Stomach smooth muscle (tissue), 2 donors: ENCODE data around the gene HIPK3.
"Not testable (repeated sequence)": the region's sequence is repeated elsewhere in the genome, so short reads cannot be mapped to it uniquely, and the experiment has no call there.

ENCODE experiments used
- H3K27ac ChIP-seq: one replicate; pipeline ENCODE4 v1.7.0; 2013; ENCODE audit warnings: mild to moderate bottlenecking, low read length, inconsistent platforms
- H3K27me3 ChIP-seq, 2 donors: one replicate each; pipeline ENCODE4 v1.7.0; 2013; ENCODE audit warnings: low read length in 2 of 2; ENCODE audit not compliant: insufficient read depth in 2 of 2, control insufficient read depth in 1 of 2
- H3K36me3 ChIP-seq, 2 donors: one replicate each; pipeline ENCODE4 v1.7.0; 2013; ENCODE audit warnings: low read length in 2 of 2; ENCODE audit not compliant: control insufficient read depth in 2 of 2, insufficient read depth in 2 of 2
- H3K4me1 ChIP-seq: one replicate; pipeline ENCODE4 v1.7.0; 2013; ENCODE audit warnings: low read length; ENCODE audit not compliant: control insufficient read depth, insufficient read depth
- H3K4me3 ChIP-seq, 2 donors: one replicate each; pipeline ENCODE4 v1.7.0; 2013; ENCODE audit warnings: low read length in 2 of 2
- H3K9ac ChIP-seq, 2 donors: one replicate each; pipeline ENCODE4 v1.7.0; 2013; ENCODE audit warnings: low read length in 2 of 2, mild to moderate bottlenecking in 1 of 2
- H3K9me3 ChIP-seq, 2 donors: one replicate each; pipeline ENCODE4 v1.7.0; 2013; ENCODE audit warnings: low read length in 2 of 2; ENCODE audit not compliant: control insufficient read depth in 2 of 2
- donor health status: healthy.
- donor health status: Pancreatic carcinoma.

HIPK3 gene

DNA sequence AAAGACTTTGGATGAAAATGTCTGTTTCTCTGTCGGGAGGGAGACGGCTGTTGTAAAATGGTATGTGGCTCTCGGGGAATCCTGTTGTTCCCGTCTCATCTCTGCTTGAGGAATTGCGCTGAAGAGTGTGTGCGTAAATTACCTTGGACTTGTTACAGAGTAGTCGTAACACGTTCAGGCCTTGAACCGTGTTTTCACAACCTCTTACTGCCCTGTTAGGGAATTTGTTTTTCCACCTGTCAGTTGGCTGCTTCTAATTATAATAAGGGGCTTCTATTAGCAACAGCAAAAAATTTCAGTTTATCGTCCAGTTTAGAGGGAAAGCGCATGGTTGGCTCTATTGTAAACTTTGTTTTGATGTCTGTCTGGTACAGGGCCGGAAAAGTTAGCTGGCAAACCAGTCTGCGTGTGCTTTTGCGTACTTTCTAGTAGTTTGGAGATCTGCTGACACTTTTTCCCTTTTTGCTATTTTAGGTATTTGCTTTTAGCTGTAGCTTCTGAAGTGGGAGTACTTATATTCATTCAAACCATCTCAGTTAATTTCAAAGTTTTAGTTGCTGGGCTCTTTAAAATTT, 1.5 kb downstream of the HIPK3 start:
- H3K36me3 ChIP-seq = no peaks in the 10 kb centered on the region
- peaks cover 4% of the 10 kb centered on the region for H3K4me1 ChIP-seq
- H3K9ac ChIP-seq = peak overlapping the region; percentile 98 to 99
- H3K4me3 ChIP-seq = peak overlapping the region; percentile 70 to 90
- H3K9me3 ChIP-seq = no peaks in the 10 kb centered on the region
- H3K27ac ChIP-seq = peak overlapping the region; percentile 99
- no peaks in the 10 kb centered on the region for H3K27me3 ChIP-seq

GRCh38 chr11:33259869-33260268, 2.7 kb downstream of the HIPK3 start:
- H3K4me1 ChIP-seq = peaks cover 11% of the 10 kb centered on the region
- no peaks in the 10 kb centered on the region for H3K36me3 ChIP-seq
- peak overlapping the region; percentile 51 to 99 for H3K9ac ChIP-seq
- peak overlapping the region; percentile 99 for H3K27ac ChIP-seq
- H3K9me3 ChIP-seq = no peaks in the 10 kb centered on the region
- no peaks in the 10 kb centered on the region for H3K27me3 ChIP-seq
- H3K4me3 ChIP-seq = peak overlapping the region; percentile 70 to 90

GRCh38 chr11:33261350-33261749, 4.2 kb downstream of the HIPK3 start:
- H3K9ac ChIP-seq, H3K9me3 ChIP-seq, H3K36me3 ChIP-seq, H3K27me3 ChIP-seq, H3K27ac ChIP-seq: not testable (repeated sequence)
- peak overlapping the region in 1 of 2 donors; percentile 10 for H3K4me3 ChIP-seq
- H3K4me1 ChIP-seq = peaks cover 11% of the 10 kb centered on the region

GRCh38 chr11:33262011-33262645, 4.9 kb downstream of the HIPK3 start:
- Histone ChIP-seq H3K9me3 (no peaks in the 10 kb centered on the region), H3K27me3 (no peaks in the 10 kb centered on the region), H3K27ac (peak overlapping the region; percentile 8), H3K4me1 (peaks cover 11% of the 10 kb centered on the region), H3K4me3 (no peak overlapping the region), H3K9ac (no peak overlapping the region), H3K36me3 (no peaks in the 10 kb centered on the region)

DNA sequence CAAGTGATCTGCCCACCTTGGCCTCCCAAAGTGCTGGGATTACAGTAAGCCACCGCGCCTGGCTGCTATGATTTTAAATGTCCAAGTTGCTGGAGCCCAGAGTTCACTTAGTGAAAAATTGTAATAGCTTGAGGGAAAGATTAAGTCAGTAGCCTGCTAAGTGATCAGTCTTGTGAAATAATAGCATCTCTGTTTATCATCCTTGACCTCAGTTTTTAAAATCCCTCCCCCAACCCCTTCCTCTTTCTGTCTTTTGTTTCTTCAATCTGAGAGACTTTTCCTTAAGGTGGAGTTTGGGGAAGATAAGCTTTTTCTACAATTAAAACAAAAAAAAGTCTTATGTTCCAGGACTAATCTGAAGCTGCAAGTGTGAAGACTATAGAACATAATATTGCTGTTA, 6.4 kb downstream of the HIPK3 start:
- Histone ChIP-seq H3K4me3 (no peak overlapping the region), H3K27me3 (no peaks in the 10 kb centered on the region), H3K9me3 (no peaks in the 10 kb centered on the region), H3K36me3 (no peaks in the 10 kb centered on the region), H3K27ac (peak overlapping the region; percentile 19), H3K9ac (peak overlapping the region in 1 of 2 donors; percentile 4), H3K4me1 (peaks cover 13% of the 10 kb centered on the region)

- no peak overlapping the region for H3K9ac ChIP-seq
- H3K9me3 ChIP-seq = no peaks in the 10 kb centered on the region
- peaks cover 15% of the 10 kb centered on the region for H3K4me1 ChIP-seq
- no peaks in the 10 kb centered on the region for H3K36me3 ChIP-seq
- no peak overlapping the region for H3K4me3 ChIP-seq
- no peaks in the 10 kb centered on the region for H3K27me3 ChIP-seq
- H3K27ac ChIP-seq = no peak overlapping the region
These were observed 7.7 kb downstream of the HIPK3 start for GRCh38 chr11:33264926-33265325.

DNA sequence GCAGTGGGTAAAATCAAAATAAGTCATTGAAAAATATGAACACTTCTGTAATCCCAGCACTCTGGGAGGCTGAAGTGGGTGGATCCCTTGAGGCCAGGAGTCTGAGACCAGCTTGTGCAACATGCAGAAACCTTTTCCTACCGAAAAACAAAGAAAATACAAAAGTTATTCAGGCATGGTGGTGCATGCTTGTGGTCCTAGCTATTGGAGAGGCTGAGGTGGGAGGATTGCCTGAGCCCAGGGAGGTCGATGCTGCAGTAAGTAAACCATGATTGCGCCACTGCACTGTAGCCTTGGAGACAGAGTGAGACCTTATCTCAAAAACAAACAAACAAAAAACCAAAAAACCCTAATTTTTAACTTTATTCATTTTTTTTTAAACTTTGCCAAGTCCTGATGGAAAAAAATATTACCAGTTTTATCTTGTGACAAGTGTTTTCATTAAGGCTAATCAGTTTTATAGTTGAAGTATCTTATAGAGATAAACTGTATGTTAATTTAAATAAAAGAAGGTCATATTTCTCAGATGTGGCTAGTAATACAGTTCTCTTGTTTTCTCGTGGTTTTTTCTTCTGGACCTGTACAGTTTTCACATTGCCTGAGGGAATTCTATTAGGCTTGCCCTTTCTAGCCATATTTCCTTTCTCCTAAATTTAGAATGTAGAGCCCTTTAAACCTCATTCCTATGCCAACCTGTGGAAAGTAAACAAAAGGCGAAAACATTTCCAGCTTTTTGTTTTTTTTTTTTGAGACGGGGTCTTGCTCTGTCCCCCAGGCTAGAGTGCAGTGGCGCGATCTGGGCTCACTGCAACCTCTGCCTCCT, 9.4 kb downstream of the HIPK3 start:
- H3K9me3 ChIP-seq = no peaks in the 10 kb centered on the region
- no peak overlapping the region for H3K27ac ChIP-seq
- no peak overlapping the region for H3K4me3 ChIP-seq
- no peaks in the 10 kb centered on the region for H3K27me3 ChIP-seq
- H3K4me1 ChIP-seq = peaks cover 17% of the 10 kb centered on the region
- H3K9ac ChIP-seq = no peak overlapping the region
- H3K36me3 ChIP-seq = no peaks in the 10 kb centered on the region

GRCh38 chr11:33268945-33269540, 11.9 kb downstream of the HIPK3 start:
- H3K27me3 ChIP-seq = no peaks in the 10 kb centered on the region
- H3K4me3 ChIP-seq = no peak overlapping the region
- H3K9me3 ChIP-seq = no peaks in the 10 kb centered on the region
- no peak overlapping the region for H3K9ac ChIP-seq
- H3K4me1 ChIP-seq = peaks cover 11% of the 10 kb centered on the region
- no peaks in the 10 kb centered on the region for H3K36me3 ChIP-seq
- H3K27ac ChIP-seq = no peak overlapping the region

- Histone ChIP-seq H3K9me3 (no peaks in the 10 kb centered on the region), H3K4me1 (peaks cover 6% of the 10 kb centered on the region), H3K36me3 (no peaks in the 10 kb centered on the region), H3K27me3 (no peaks in the 10 kb centered on the region), H3K4me3 (no peak overlapping the region), H3K27ac (no peak overlapping the region), H3K9ac (no peak overlapping the region)
These were observed 12.6 kb downstream of the HIPK3 start for GRCh38 chr11:33269822-33270221.

- H3K4me1 ChIP-seq = peaks cover 6% of the 10 kb centered on the region
- no peak overlapping the region for H3K9ac ChIP-seq
- H3K36me3 ChIP-seq = no peaks in the 10 kb centered on the region
- no peaks in the 10 kb centered on the region for H3K27me3 ChIP-seq
- no peak overlapping the region for H3K27ac ChIP-seq
- no peaks in the 10 kb centered on the region for H3K9me3 ChIP-seq
- no peak overlapping the region for H3K4me3 ChIP-seq
These were observed 13.9 kb downstream of the HIPK3 start for GRCh38 chr11:33271059-33271458.
